Esophagus squamous epithelium (tissue), 5 donors: ENCODE results near the gene SLC24A3. TPM values are rescaled to one million over a fixed set of nuclear protein-coding genes. Genes with fewer than 3 reads are reported as not detected.

Experiments
- DNase-seq: peaks from one replicate; lab custom pipeline; 2025; lab: John Stamatoyannopoulos, UW
- H3K27ac ChIP-seq, 4 donors: fragments of 200-600 bp; sonication (generic); one replicate each; pipeline ENCODE4 v1.5.1; 2016 to 2019; ENCODE audit warnings: mild to moderate bottlenecking in 1 of 4
- H3K27me3 ChIP-seq, 4 donors: fragments of 200-600 bp; sonication (generic); 1 replicate in 3 of 4; 2 replicates in 1 of 4; pipeline versions ENCODE4 v1.5.1 to v1.6.0; 2017 to 2021; ENCODE audit warnings: antibody characterized with exemption in 1 of 4
- H3K36me3 ChIP-seq, 3 donors: fragments of 200-600 bp; sonication (generic); one replicate each; pipeline ENCODE4 v1.5.1; 2016 to 2019
- H3K4me1 ChIP-seq, 3 donors: fragments of 200-600 bp; sonication (generic); one replicate each; pipeline ENCODE4 v1.5.1; 2017 to 2019
- H3K4me3 ChIP-seq, 4 donors: fragments of 200-600 bp; sonication (generic); 1 replicate in 3 of 4; 2 replicates in 1 of 4; pipeline ENCODE4 v1.5.1; 2016 to 2019; ENCODE audit warnings: mild to moderate bottlenecking in 2 of 4, moderate library complexity in 1 of 4
- H3K9me3 ChIP-seq, 3 donors: fragments of 200-600 bp; sonication (generic); one replicate each; pipeline ENCODE4 v1.5.1; 2016 to 2019
- CTCF ChIP-seq, 6 experiments: fragments of 450-650 bp in 4 of 6; fragments of 200-600 bp in 2 of 6; sonication (generic) in 2 of 6; IDR thresholded peaks; one replicate each; pipeline ENCODE4 v1.5.1; 2016 to 2019; ENCODE audit warnings: antibody characterized with exemption in 6 of 6, mild to moderate bottlenecking in 4 of 6, moderate library complexity in 4 of 6
- POLR2A ChIP-seq, 4 donors: fragments of 450-650 bp; IDR thresholded peaks; one replicate each; pipeline ENCODE4 v1.6.1; 2017; ENCODE audit warnings: antibody characterized with exemption in 4 of 4, mild to moderate bottlenecking in 4 of 4, moderate library complexity in 3 of 4
- WGBS, 2 donors: methylation state at CpG; one replicate each; pipeline ENCODE4 v1.1.5; 2018; 5-methylcytosine and 5-hydroxymethylcytosine counted together
- intact Hi-C: fragments of 100-400 bp; cut with DNase I; formaldehyde crosslinking; loops from one replicate; pipeline ENCODE4 v1.15.0; 2022
- total RNA-seq, 4 donors: library from RNA; depleted of rRNA; stranded (reverse); fragments of >200 nt; gene quantifications; one replicate each; pipeline ENCODE4 v1.1.0, GENCODE V29; 2016
- donor health status: DM: yes; HTN: yes; CAD: no.

Gene SLC24A3
- total RNA-seq, 4 donors from 2014 or later, result 3.0 to 8.2 (median 6.1) TPM

- 91 to 92% methylated on average over 2 of the region's 2 CpGs for WGBS, 2 donors
- no peak for TF ChIP-seq POLR2A (IDR thresholded peaks at IDR 0.05)
- no peak for TF ChIP-seq CTCF (IDR thresholded peaks at IDR 0.05)
- no peaks in the 10 kb centered on the region for H3K9me3 ChIP-seq
- H3K27ac ChIP-seq, result no peak overlapping the region
- H3K4me3 ChIP-seq, result no peak overlapping the region
- H3K36me3 ChIP-seq, result no peaks in the 10 kb centered on the region
- H3K4me1 ChIP-seq, result peaks cover 0 to under 1% (median 0%) of the 10 kb centered on the region in 3 donors
- no peaks in the 10 kb centered on the region for H3K27me3 ChIP-seq
- intact Hi-C loops, result no loop called here
- no peak for DNase-seq
Observed at GRCh38 chr20:19268426-19268825, 56.0 kb downstream of the SLC24A3 start.

GRCh38 chr20:19269737-19270340, 57.4 kb downstream of the SLC24A3 start:
- Histone ChIP-seq H3K27me3 (no peaks in the 10 kb centered on the region), H3K9me3 (no peaks in the 10 kb centered on the region), H3K27ac (no peak overlapping the region), H3K36me3 (no peaks in the 10 kb centered on the region), H3K4me1 (peaks cover 0 to 7% (median 5%) of the 10 kb centered on the region in 3 donors), H3K4me3 (no peak overlapping the region)
- DNase-seq, result no peak
- TF ChIP-seq CTCF (IDR thresholded peaks at IDR 0.05) (no peak), POLR2A (IDR thresholded peaks at IDR 0.05) (no peak)
- intact Hi-C loops, result no loop called here
- WGBS, 2 donors, result 83 to 85% methylated on average over 8 of the region's 8 CpGs

GRCh38 chr20:19271879-19272651, 59.6 kb downstream of the SLC24A3 start:
- Histone ChIP-seq H3K27me3 (no peaks in the 10 kb centered on the region), H3K9me3 (no peaks in the 10 kb centered on the region), H3K4me3 (no peak overlapping the region), H3K36me3 (no peaks in the 10 kb centered on the region), H3K27ac (no peak overlapping the region), H3K4me1 (peaks cover 12 to 21% (median 18%) of the 10 kb centered on the region in 3 donors)
- DNase-seq, result no peak
- intact Hi-C loops, result no loop called here
- no peak for TF ChIP-seq POLR2A (IDR thresholded peaks at IDR 0.05)
- no peak for TF ChIP-seq CTCF (IDR thresholded peaks at IDR 0.05)
- 88 to 90% methylated on average over 6 to 7 of the region's 7 CpGs for WGBS, 2 donors

DNA sequence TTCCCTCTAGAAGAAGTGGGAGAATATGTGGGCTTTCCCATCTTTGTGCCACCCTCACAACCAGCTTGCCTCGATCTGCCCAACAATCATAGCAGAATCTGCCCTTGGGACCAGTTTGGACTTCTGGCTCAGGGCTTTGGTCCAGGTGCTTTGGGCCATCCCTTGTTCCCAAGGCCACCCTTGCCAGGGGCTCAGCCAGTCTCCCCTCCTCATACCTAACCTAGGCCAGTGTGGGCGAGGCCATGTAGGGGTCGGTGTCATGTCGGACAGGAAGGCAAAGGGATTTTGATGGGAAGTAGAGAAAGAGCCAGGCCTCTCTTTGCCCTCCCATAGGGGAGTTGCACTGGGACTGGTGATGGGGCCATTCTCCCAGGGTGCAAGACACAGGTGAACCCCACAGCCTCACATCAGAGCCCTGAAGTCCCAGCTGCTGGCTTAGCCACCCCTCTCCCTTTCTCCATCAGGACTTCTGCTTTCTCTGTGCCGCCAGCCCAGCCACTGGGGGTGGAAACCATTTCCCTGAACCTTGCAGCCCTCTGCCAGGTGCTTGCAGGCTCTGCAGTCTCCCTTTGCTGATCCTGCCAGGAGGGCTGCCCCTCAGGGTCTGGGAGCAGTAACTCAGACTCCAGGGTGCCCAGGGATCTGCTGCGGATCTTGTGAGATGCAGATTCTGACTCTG, 60.7 kb downstream of the SLC24A3 start:
- no peak for DNase-seq
- 70 to 100% methylated on average over 2 of the region's 6 CpGs for WGBS, 2 donors
- TF ChIP-seq CTCF (IDR thresholded peaks at IDR 0.05) (no peak), POLR2A (IDR thresholded peaks at IDR 0.05) (no peak)
- intact Hi-C loops, result no loop called here
- Histone ChIP-seq H3K27ac (no peak overlapping the region), H3K4me3 (no peak overlapping the region), H3K27me3 (no peaks in the 10 kb centered on the region), H3K9me3 (no peaks in the 10 kb centered on the region), H3K4me1 (peaks cover 12 to 21% (median 18%) of the 10 kb centered on the region in 3 donors), H3K36me3 (no peaks in the 10 kb centered on the region)

DNA sequence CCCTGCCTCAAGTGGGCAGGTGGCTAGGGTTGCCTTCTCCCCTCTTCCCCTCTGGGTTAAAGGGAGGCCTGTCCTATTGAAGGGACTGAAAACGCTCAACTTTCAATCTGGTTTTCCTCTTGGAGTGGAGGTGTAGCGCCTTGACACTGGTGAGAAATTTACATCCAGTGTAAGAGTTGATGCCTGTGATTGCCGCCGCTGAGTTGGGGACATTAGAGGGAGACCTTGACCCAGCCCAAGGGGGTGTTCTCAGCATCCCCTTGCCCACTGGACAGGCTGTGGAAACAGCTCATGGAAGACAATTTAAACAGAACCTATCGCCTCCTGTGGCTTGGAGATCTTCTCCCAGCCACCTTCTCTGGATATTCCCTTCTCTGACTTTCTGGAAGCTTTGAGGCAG, 61.6 kb downstream of the SLC24A3 start:
- H3K4me1 ChIP-seq, result peaks cover 12 to 21% (median 18%) of the 10 kb centered on the region in 3 donors
- intact Hi-C loops, result no loop called here
- TF ChIP-seq CTCF (IDR thresholded peaks at IDR 0.05) (no peak), POLR2A (IDR thresholded peaks at IDR 0.05) (no peak)
- H3K4me3 ChIP-seq, result no peak overlapping the region
- no peaks in the 10 kb centered on the region for H3K27me3 ChIP-seq
- no peaks in the 10 kb centered on the region for H3K9me3 ChIP-seq
- H3K36me3 ChIP-seq, result no peaks in the 10 kb centered on the region
- 83 to 92% methylated on average over 1 to 3 of the region's 5 CpGs for WGBS, 2 donors
- peak overlapping the region in 1 of 4 donors; percentile 68 for H3K27ac ChIP-seq
- no peak for DNase-seq
